Gastrocnemius medialis (tissue), 4 donors: Measurements from ENCODE around the gene UBE3B. TPM values are rescaled to one million over a fixed set of nuclear protein-coding genes. Genes with fewer than 3 reads are reported as not detected.

Experiments used
- ATAC-seq, 2 donors: fragments of 150-250 bp; one replicate each; pipeline ENCODE4 v1.9.1; 2016
- DNase-seq, 2 donors: peaks; one replicate each; pipeline ENCODE4 v3.0.0-alpha.2; 2019
- H3K27ac ChIP-seq, 4 donors: fragments of 200-600 bp; sonication (generic); 1 replicate in 1 of 4; 2 replicates in 3 of 4; pipeline ENCODE4 v1.5.1; 2016 to 2018; ENCODE audit warnings: mild to moderate bottlenecking in 2 of 4, moderate library complexity in 1 of 4
- H3K27me3 ChIP-seq, 3 donors: fragments of 200-600 bp; sonication (generic) in 2 of 3; 1 replicate in 1 of 3; 2 replicates in 2 of 3; pipeline versions ENCODE4 v1.5.1 to v1.6.0; 2016 to 2019; ENCODE audit warnings: mild to moderate bottlenecking in 1 of 3, moderate library complexity in 1 of 3
- H3K36me3 ChIP-seq, 2 donors: fragments of 200-600 bp; sonication (generic) in 1 of 2; one replicate each; pipeline ENCODE4 v1.5.1; 2017 to 2018
- H3K4me1 ChIP-seq, 2 donors: fragments of 200-600 bp; sonication (generic) in 1 of 2; one replicate each; pipeline ENCODE4 v1.5.1; 2016 to 2017; ENCODE audit warnings: mild to moderate bottlenecking in 2 of 2
- H3K4me3 ChIP-seq, 4 donors: fragments of 200-600 bp; sonication (generic) in 3 of 4; 1 replicate in 1 of 4; 2 replicates in 3 of 4; pipeline ENCODE4 v1.5.1; 2016 to 2019; ENCODE audit warnings: mild to moderate bottlenecking in 2 of 4
- H3K9me3 ChIP-seq, 3 donors: fragments of 200-600 bp; sonication (generic) in 2 of 3; 1 replicate in 1 of 3; 2 replicates in 2 of 3; pipeline ENCODE4 v1.5.1; 2016 to 2019
- CTCF ChIP-seq, 5 experiments: fragments of 450-650 bp in 3 of 5; fragments of 200-600 bp in 2 of 5; sonication (generic) in 2 of 5; IDR thresholded peaks in 4 of 5; conservative IDR thresholded peaks in 1 of 5; 1 replicate in 4 of 5; 2 replicates in 1 of 5; pipeline ENCODE4 v1.5.1; 2016 to 2019; ENCODE audit warnings: antibody characterized with exemption in 5 of 5, mild to moderate bottlenecking in 3 of 5, moderate library complexity in 3 of 5
- POLR2A ChIP-seq, 2 donors: fragments of 450-650 bp; IDR thresholded peaks; one replicate each; pipeline ENCODE4 v1.6.1; 2017; ENCODE audit warnings: antibody characterized with exemption in 2 of 2, mild to moderate bottlenecking in 2 of 2, moderate library complexity in 2 of 2
- in situ Hi-C, 4 donors: fragments of 200-750 bp; cut with MboI; loops; one replicate each; pipeline versions ENCODE4 v1.15.0 to v1.8.0; 2017; ENCODE audit warnings: low sequenced_read_pairs in 4 of 4
- intact Hi-C: fragments of 100-400 bp; cut with DNase I; formaldehyde crosslinking; loops from one replicate; pipeline ENCODE4 v1.15.1; 2023; ENCODE audit warnings: low total_unique reads
- total RNA-seq, 4 donors: library from RNA; depleted of rRNA; stranded (reverse); fragments of >200 nt; gene quantifications; one replicate each; pipeline versions ENCODE4 v1.1.0 to v1.2.3, GENCODE V29; 2016

UBE3B gene
- total RNA-seq, 4 donors from 2014 or later: 44.8 to 58.2 (median 55.9) TPM

- Histone ChIP-seq H3K4me1 (peaks cover 29 to 33% of the 10 kb centered on the region in 2 donors), H3K9me3 (no peaks in the 10 kb centered on the region), H3K36me3 (peaks cover 0 to 5% of the 10 kb centered on the region in 2 donors), H3K4me3 (no peak overlapping the region), H3K27me3 (no peaks in the 10 kb centered on the region), H3K27ac (no peak overlapping the region)
- ATAC-seq: no peak
- in situ Hi-C loops (loop anchor here in 2 of 4 donors (5.0 to 10.0 kb wide), 2 partner anchors 43 to 50 kb away; no protein-coding TSS in a partner anchor), intact Hi-C loops (no loop called here)
- no peak for DNase-seq
- TF ChIP-seq POLR2A (IDR thresholded peaks at IDR 0.05): no peak
- TF ChIP-seq CTCF (IDR thresholded peaks at IDR 0.05 in 4 of 5, conservative IDR thresholded peaks at IDR 0.05 in 1 of 5): no peak
Measured at GRCh38 chr12:109475121-109475520, 2.3 kb upstream of the UBE3B start.

GRCh38 chr12:109475993-109476806, 1.2 kb upstream of the UBE3B start:
- intact Hi-C loops: loop anchor here (2.0 kb wide), 1 partner anchor 43 kb away; no protein-coding TSS in a partner anchor
- Histone ChIP-seq H3K9me3 (no peaks in the 10 kb centered on the region), H3K27me3 (no peaks in the 10 kb centered on the region), H3K36me3 (peaks cover 0 to 3% of the 10 kb centered on the region in 2 donors), H3K4me1 (peaks cover 26 to 33% of the 10 kb centered on the region in 2 donors), H3K4me3 (peak overlapping the region; percentile 70 to 96 (median 87)), H3K27ac (peak overlapping the region; percentile 97 to 99 (median 98))
- TF ChIP-seq POLR2A (IDR thresholded peaks at IDR 0.05): no peak
- TF ChIP-seq CTCF (IDR thresholded peaks at IDR 0.05 in 4 of 5, conservative IDR thresholded peaks at IDR 0.05 in 1 of 5): no peak
- in situ Hi-C loops: loop anchor here in 2 of 4 donors (5.0 to 10.0 kb wide), 2 partner anchors 44 to 51 kb away; no protein-coding TSS in a partner anchor
- no peak for ATAC-seq
- no peak for DNase-seq

- H3K36me3 ChIP-seq: no peaks in the 10 kb centered on the region
- TF ChIP-seq POLR2A (IDR thresholded peaks at IDR 0.05): no peak
- TF ChIP-seq CTCF (IDR thresholded peaks at IDR 0.05 in 4 of 5, conservative IDR thresholded peaks at IDR 0.05 in 1 of 5): no peak
- H3K4me1 ChIP-seq: peaks cover 26 to 33% of the 10 kb centered on the region in 2 donors
- no peaks in the 10 kb centered on the region for H3K9me3 ChIP-seq
- ATAC-seq (peak in 1 of 2 donors; percentile 17), DNase-seq (no peak)
- no peaks in the 10 kb centered on the region for H3K27me3 ChIP-seq
- in situ Hi-C loops: loop anchor here in 2 of 4 donors (5.0 to 10.0 kb wide), 2 partner anchors 44 to 52 kb away; no protein-coding TSS in a partner anchor
- intact Hi-C loops: loop anchor here (2.0 kb wide), 1 partner anchor 44 kb away; no protein-coding TSS in a partner anchor
- peak overlapping the region; percentile 70 to 96 (median 87) for H3K4me3 ChIP-seq
- H3K27ac ChIP-seq: peak overlapping the region; percentile 97 to 99 (median 98)
Measured at GRCh38 chr12:109476807-109477184, 638 bp upstream of the UBE3B start.

GRCh38 chr12:109477963-109478315, 505 bp downstream of the UBE3B start:
- no peaks in the 10 kb centered on the region for H3K27me3 ChIP-seq
- peaks cover 0 to 9% of the 10 kb centered on the region in 2 donors for H3K36me3 ChIP-seq
- DNase-seq (no peak), ATAC-seq (peak in 1 of 2 donors; percentile 10)
- peaks cover 26 to 33% of the 10 kb centered on the region in 2 donors for H3K4me1 ChIP-seq
- intact Hi-C loops: loop anchor here (2.0 kb wide), 1 partner anchor 45 kb away; no protein-coding TSS in a partner anchor
- TF ChIP-seq POLR2A (IDR thresholded peaks at IDR 0.05) (no peak), CTCF (IDR thresholded peaks at IDR 0.05 in 4 of 5, conservative IDR thresholded peaks at IDR 0.05 in 1 of 5) (no peak)
- in situ Hi-C loops: loop anchor here in 2 of 4 donors (5.0 to 10.0 kb wide), 2 partner anchors 46 to 53 kb away; no protein-coding TSS in a partner anchor
- H3K9me3 ChIP-seq: no peaks in the 10 kb centered on the region
- peak overlapping the region; percentile 70 to 96 (median 87) for H3K4me3 ChIP-seq
- peak overlapping the region; percentile 97 to 99 (median 98) for H3K27ac ChIP-seq
